SK-N-SH treated with all-trans-retinoic acid at 6 μM for 48 hours (cell line): ENCODE measurements around the gene CILP2.

Source experiments
- ATAC-seq: fragments of 200-7000 bp; cut with Tn5 transposase; 3 replicates; pipeline ENCODE4 v1.9.1; 2020; ENCODE audit warnings: mild to moderate bottlenecking, moderate library complexity
- PPARA ChIP-seq: fragments of 250-450 bp; sonication (Bioruptor Pico); IDR thresholded peaks from 2 replicates; pipeline ENCODE4 v1.5.0; 2020; ENCODE audit warnings: mild to moderate bottlenecking, borderline replicate concordance
- TSHZ2 ChIP-seq: fragments of 250-450 bp; sonication (Bioruptor Pico); IDR thresholded peaks from 2 replicates; pipeline ENCODE4 v1.5.0; 2020; ENCODE audit warnings: mild to moderate bottlenecking, moderate library complexity
- ZNF70 ChIP-seq: fragments of 450-650 bp; formaldehyde crosslinking; IDR thresholded peaks from 2 replicates; pipeline ENCODE4 v1.5.0; 2020; ENCODE audit warnings: mild to moderate bottlenecking, moderate library complexity

The CILP2 gene

GRCh38 chr19:19595171-19595701, 57.2 kb downstream of the CILP2 start:
- TF ChIP-seq ZNF70 (CRISPR knock-in tag) (no peak), PPARA (CRISPR knock-in tag) (no peak), TSHZ2 (CRISPR knock-in tag) (no peak)
- TF ChIP-seq, all 23 proteins: peak for 0
- ATAC-seq: no peak; the same call in 2 of the 3 replicates
